Peyer's patch (tissue), 4 donors: ENCODE measurements around the gene KLHL33. TPM values are rescaled to one million over a fixed set of nuclear protein-coding genes. Genes with fewer than 3 reads are reported as not detected.

Source experiments
- DNase-seq, 3 donors: peaks; one replicate each; pipeline ENCODE4 v3.0.0-alpha.2; 2017 to 2019
- H3K27ac ChIP-seq, 4 donors: fragments of 200-600 bp; sonication (generic); one replicate each; pipeline ENCODE4 v1.5.1; 2016 to 2019
- H3K27me3 ChIP-seq, 2 donors: fragments of 200-600 bp; sonication (generic); one replicate each; pipeline ENCODE4 v1.5.1; 2019
- H3K36me3 ChIP-seq, 3 donors: fragments of 200-600 bp; sonication (generic); one replicate each; pipeline ENCODE4 v1.5.1; 2016 to 2019
- H3K4me1 ChIP-seq, 4 donors: fragments of 200-600 bp; sonication (generic); one replicate each; pipeline ENCODE4 v1.5.1; 2016 to 2019
- H3K4me3 ChIP-seq, 4 donors: fragments of 200-600 bp; sonication (generic); 1 replicate in 3 of 4; 2 replicates in 1 of 4; pipeline ENCODE4 v1.5.1; 2016 to 2019; ENCODE audit warnings: mild to moderate bottlenecking in 1 of 4
- H3K9me3 ChIP-seq, 4 donors: fragments of 200-600 bp; sonication (generic); one replicate each; pipeline ENCODE4 v1.5.1; 2016 to 2019; ENCODE audit warnings: mild to moderate bottlenecking in 1 of 4
- CTCF ChIP-seq, 6 experiments: fragments of 450-650 bp in 4 of 6; fragments of 200-600 bp in 2 of 6; sonication (generic) in 1 of 6; IDR thresholded peaks; one replicate each; pipeline ENCODE4 v1.5.1; 2017 to 2019; ENCODE audit warnings: antibody characterized with exemption in 6 of 6, mild to moderate bottlenecking in 3 of 6, moderate library complexity in 1 of 6
- POLR2A ChIP-seq, 2 donors: fragments of 450-650 bp; IDR thresholded peaks; one replicate each; pipeline ENCODE4 v1.5.1; 2017; ENCODE audit warnings: antibody characterized with exemption in 2 of 2, mild to moderate bottlenecking in 2 of 2, moderate library complexity in 2 of 2
- total RNA-seq, 4 donors: library from RNA; depleted of rRNA; stranded (reverse); fragments of >200 nt; gene quantifications; one replicate each; pipeline ENCODE4 v1.1.0, GENCODE V29; 2016

Gene KLHL33
- under 1 TPM in 1 of 4 donors, not detected in 3; 0.13 TPM for total RNA-seq

- no peak for TF ChIP-seq POLR2A (IDR thresholded peaks at IDR 0.05)
- no peak for TF ChIP-seq CTCF (IDR thresholded peaks at IDR 0.05)
- H3K27ac ChIP-seq, result peak within 1 kb of the TSS in 2 of 4 donors; percentile 46 to 55
Measured at GRCh38 chr14:20435582-20436362, at the start of gene KLHL33. TSS of gene KLHL33 (minus strand) at chr14:20436166. CDS start at chr14:20435811, 355 bp downstream.

GRCh38 chr14:20482382-20482781, 46.4 kb upstream of the KLHL33 start:
- Histone ChIP-seq H3K27ac (no peak overlapping the region), H3K4me3 (no peak overlapping the region), H3K36me3 (peaks cover 0 to 4% (median 0%) of the 10 kb centered on the region in 3 donors), H3K4me1 (peaks cover 0 to 9% (median 2%) of the 10 kb centered on the region in 4 donors), H3K9me3 (no peaks in the 10 kb centered on the region), H3K27me3 (no peaks in the 10 kb centered on the region)
- no peak for DNase-seq
- no peak for TF ChIP-seq POLR2A (IDR thresholded peaks at IDR 0.05)
- no peak for TF ChIP-seq CTCF (IDR thresholded peaks at IDR 0.05)

More at GRCh38 chr14:20435582-20436362, at the start of gene KLHL33:
- Histone ChIP-seq H3K36me3 (no peaks in the 10 kb centered on the region), H3K9me3 (no peaks in the 10 kb centered on the region), H3K4me3 (peak within 1 kb of the TSS in 2 of 4 donors; percentile 28 to 35), H3K27me3 (no peaks in the 10 kb centered on the region), H3K4me1 (peaks cover 0 to 12% (median 0%) of the 10 kb centered on the region in 4 donors)
- DNase-seq, result no peak

GRCh38 chr14:20478894-20479293, 42.9 kb upstream of the KLHL33 start:
- no peak for TF ChIP-seq CTCF (IDR thresholded peaks at IDR 0.05)
- TF ChIP-seq POLR2A (IDR thresholded peaks at IDR 0.05), result no peak
- Histone ChIP-seq H3K4me1 (peaks cover 0 to 19% (median 9%) of the 10 kb centered on the region in 4 donors), H3K4me3 (no peak overlapping the region), H3K9me3 (no peaks in the 10 kb centered on the region), H3K27me3 (no peaks in the 10 kb centered on the region), H3K36me3 (peaks cover 0 to 38% (median 0%) of the 10 kb centered on the region in 3 donors), H3K27ac (no peak overlapping the region)
- DNase-seq, result no peak

GRCh38 chr14:20477211-20477876, 41.4 kb upstream of the KLHL33 start:
- H3K27ac ChIP-seq, result peak overlapping the region; percentile 11 to 75 (median 45)
- no peaks in the 10 kb centered on the region for H3K9me3 ChIP-seq
- H3K4me1 ChIP-seq, result peaks cover 0 to 19% (median 9%) of the 10 kb centered on the region in 4 donors
- H3K27me3 ChIP-seq, result no peaks in the 10 kb centered on the region
- no peak overlapping the region for H3K4me3 ChIP-seq
- H3K36me3 ChIP-seq, result peaks cover 0 to 54% (median 0%) of the 10 kb centered on the region in 3 donors
- DNase-seq, result peak in 1 of 3 donors; percentile 37
- TF ChIP-seq POLR2A (IDR thresholded peaks at IDR 0.05) (no peak), CTCF (IDR thresholded peaks at IDR 0.05) (no peak)

GRCh38 chr14:20476776-20477175, 40.8 kb upstream of the KLHL33 start:
- H3K27ac ChIP-seq, result peak overlapping the region; percentile 11 to 75 (median 30)
- no peak for TF ChIP-seq CTCF (IDR thresholded peaks at IDR 0.05)
- no peak for TF ChIP-seq POLR2A (IDR thresholded peaks at IDR 0.05)
- no peaks in the 10 kb centered on the region for H3K27me3 ChIP-seq
- no peaks in the 10 kb centered on the region for H3K9me3 ChIP-seq
- H3K4me1 ChIP-seq, result peaks cover 0 to 20% (median 11%) of the 10 kb centered on the region in 4 donors
- DNase-seq, result no peak
- no peak overlapping the region for H3K4me3 ChIP-seq
- H3K36me3 ChIP-seq, result peaks cover 0 to 54% (median 0%) of the 10 kb centered on the region in 3 donors
